ENCODE data around the gene PPIG. TPM values are rescaled to one million over a fixed set of nuclear protein-coding genes. Genes with fewer than 3 reads are reported as not detected.
"Not testable (repeated sequence)": the region's sequence is repeated elsewhere in the genome, so short reads cannot be mapped to it uniquely, and the experiment has no call there.

PPIG gene
- total RNA-seq, 1 experiment from 2014 or later = 46.5 TPM

- in situ Hi-C loops (cut with HindIII; ENCODE audit: low pct_unique_long_range_greater_than_20kb, low sequenced_read_pairs) (no loop called here), intact Hi-C loops (cut with micrococcal nuclease; ENCODE audit: unreplicated experiment) (no loop called here)
- CTCF ChIA-PET = no interaction called here
- H3K27ac ChIP-seq (ENCODE audit: low read length) = no peak overlapping the region
- no peak overlapping the region for H3K4me3 ChIP-seq (ENCODE audit: low read depth in 2 of 2, low read length in 2 of 2)
- H3K4me1 ChIP-seq (ENCODE audit: control insufficient read depth, insufficient read depth, low read length) = no peaks in the 10 kb centered on the region
- BruUV-seq (replicated peaks) = no TSS peak
- TF ChIP-seq POLR2AphosphoS5 (IDR thresholded peaks at IDR 0.05; ENCODE audit: low read depth, low read length) (no peak), SIN3A (IDR thresholded peaks at IDR 0.05; ENCODE audit: borderline replicate concordance, insufficient read depth, low read depth, low read length) (no peak), REST (IDR thresholded peaks at IDR 0.05; ENCODE audit: insufficient read depth in 1 of 2, low read depth in 2 of 2, low read length in 1 of 2) (no peak), TCF7L2 (IDR thresholded peaks at IDR 0.05; ENCODE audit: low read depth, low read length) (no peak), CTCF (IDR thresholded peaks at IDR 0.05) (no peak)
- no peak for ATAC-seq
- H3K36me3 ChIP-seq (ENCODE audit: control insufficient read depth, insufficient read depth, low read length) = peaks cover 26% of the 10 kb centered on the region; the same call in 1 of the 2 replicates
- POLR2A ChIA-PET = no interaction called here
- DNase-seq (ENCODE audit: low read depth, low spot score) = no peak
- H3K9me3 ChIP-seq (ENCODE audit: control insufficient read depth, insufficient read depth, low read depth, low read length) = no peaks in the 10 kb centered on the region
- no peaks in the 10 kb centered on the region for H3K27me3 ChIP-seq (ENCODE audit: control insufficient read depth, insufficient read depth, low read length)
Measured at GRCh38 chr2:169613876-169614275, 29.7 kb downstream of the PPIG start.

GRCh38 chr2:169615982-169616381 lies 31.8 kb downstream of the PPIG start:
- POLR2A ChIA-PET; in situ Hi-C loops (cut with HindIII; ENCODE audit: low pct_unique_long_range_greater_than_20kb, low sequenced_read_pairs); CTCF ChIA-PET; H3K27ac ChIP-seq (ENCODE audit: low read length); ATAC-seq; BruUV-seq (replicated peaks); H3K4me1 ChIP-seq (ENCODE audit: control insufficient read depth, insufficient read depth, low read length); DNase-seq (ENCODE audit: low read depth, low spot score); H3K27me3 ChIP-seq (ENCODE audit: control insufficient read depth, insufficient read depth, low read length); H3K9me3 ChIP-seq (ENCODE audit: control insufficient read depth, insufficient read depth, low read depth, low read length); H3K4me3 ChIP-seq (ENCODE audit: low read depth in 2 of 2, low read length in 2 of 2); intact Hi-C loops (cut with micrococcal nuclease; ENCODE audit: unreplicated experiment): not testable (repeated sequence)
- H3K36me3 ChIP-seq (ENCODE audit: control insufficient read depth, insufficient read depth, low read length) = peaks cover 21% of the 10 kb centered on the region; the same call in 1 of the 2 replicates

- H3K9me3 ChIP-seq (ENCODE audit: control insufficient read depth, insufficient read depth, low read depth, low read length) = no peaks in the 10 kb centered on the region
- intact Hi-C loops (cut with micrococcal nuclease; ENCODE audit: unreplicated experiment) = no loop called here
- CTCF ChIA-PET = no interaction called here
- no peak for TF ChIP-seq SIN3A (IDR thresholded peaks at IDR 0.05; ENCODE audit: borderline replicate concordance, insufficient read depth, low read depth, low read length)
- no peak for TF ChIP-seq TCF7L2 (IDR thresholded peaks at IDR 0.05; ENCODE audit: low read depth, low read length)
- no peak for TF ChIP-seq POLR2AphosphoS5 (IDR thresholded peaks at IDR 0.05; ENCODE audit: low read depth, low read length)
- TF ChIP-seq CTCF (IDR thresholded peaks at IDR 0.05) = no peak
- no peak for TF ChIP-seq REST (IDR thresholded peaks at IDR 0.05; ENCODE audit: insufficient read depth in 1 of 2, low read depth in 2 of 2, low read length in 1 of 2)
- ATAC-seq = no peak
- H3K4me1 ChIP-seq (ENCODE audit: control insufficient read depth, insufficient read depth, low read length) = no peaks in the 10 kb centered on the region
- no TSS peak for BruUV-seq (replicated peaks)
- DNase-seq (ENCODE audit: low read depth, low spot score) = no peak
- in situ Hi-C loops (cut with HindIII; ENCODE audit: low pct_unique_long_range_greater_than_20kb, low sequenced_read_pairs) = no loop called here
- H3K27ac ChIP-seq (ENCODE audit: low read length) = no peak overlapping the region
- peaks cover 15% of the 10 kb centered on the region; the same call in 1 of the 2 replicates for H3K36me3 ChIP-seq (ENCODE audit: control insufficient read depth, insufficient read depth, low read length)
- no peak overlapping the region for H3K4me3 ChIP-seq (ENCODE audit: low read depth in 2 of 2, low read length in 2 of 2)
- H3K27me3 ChIP-seq (ENCODE audit: control insufficient read depth, insufficient read depth, low read length) = no peaks in the 10 kb centered on the region
- POLR2A ChIA-PET = no interaction called here
Measured at GRCh38 chr2:169619946-169620345, 35.8 kb downstream of the PPIG start.

All from Panc1 (cell line).